GM10266 (cell line): Measurements from ENCODE around the gene ERBB3.
A peak's percentile ranks its signal among the peaks of the same experiment; 100 is the strongest.

ENCODE experiments used
- DNase-seq: peaks from one replicate; pipeline ENCODE4 v3.0.0; 2012; ENCODE audit errors: extremely low spot score
- CTCF ChIP-seq: IDR thresholded peaks from 2 replicates; pipeline ENCODE4 v1.5.1; 2012; ENCODE audit warnings: mild to moderate bottlenecking, low read depth; ENCODE audit not compliant: control insufficient read depth, insufficient read depth; ENCODE audit errors: missing control alignments

Gene ERBB3

GRCh38 chr12:56104109-56104814 lies 24.3 kb downstream of the ERBB3 start, which contains the start of gene PA2G4:
PA2G4 (plus strand) TSS chr12:56104559; CDS start chr12:56104738, 179 bp downstream.
- peak; percentile 91 for DNase-seq

GRCh38 chr12:56104815-56105608 lies 25.0 kb downstream of the ERBB3 start:
- no peak for DNase-seq
- no peak for TF ChIP-seq CTCF

More at GRCh38 chr12:56104109-56104814, 24.3 kb downstream of the ERBB3 start, which contains the start of gene PA2G4:
- no peak for TF ChIP-seq CTCF

DNA sequence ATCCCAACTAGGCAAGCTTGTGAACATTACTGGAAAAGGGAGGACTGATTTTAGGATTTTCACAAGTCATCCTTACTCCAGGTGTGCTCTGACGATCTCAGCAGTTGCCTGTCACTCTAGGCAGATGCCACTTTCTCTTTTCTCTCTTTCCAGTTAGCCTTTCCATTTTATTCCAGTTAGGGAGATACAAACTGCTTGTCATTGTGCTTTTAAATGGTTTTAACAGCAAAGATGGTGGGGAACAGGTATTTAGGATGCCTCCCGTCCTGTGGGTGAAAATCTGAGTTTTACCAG lies 25.6 kb downstream of the ERBB3 start:
- no peak for DNase-seq
- no peak for TF ChIP-seq CTCF

DNA sequence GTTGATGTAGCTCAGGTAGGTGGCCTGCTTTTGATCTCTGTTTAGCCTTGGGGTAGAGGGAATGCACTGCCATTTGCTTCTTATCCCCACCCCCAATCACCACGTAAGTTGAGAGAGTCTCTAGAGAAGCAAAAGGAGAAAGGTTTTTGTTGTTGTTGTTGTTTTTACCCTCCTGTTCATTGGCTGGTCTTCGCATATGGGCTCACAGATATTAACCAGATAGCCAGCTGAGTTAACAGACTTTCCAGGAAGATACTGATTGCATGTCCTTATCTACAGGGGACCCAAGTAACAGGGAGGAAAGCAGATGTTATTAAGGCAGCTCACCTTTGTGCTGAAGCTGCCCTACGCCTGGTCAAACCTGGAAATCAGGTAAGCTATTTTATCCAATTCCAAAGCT lies 27.3 kb downstream of the ERBB3 start:
- TF ChIP-seq CTCF = no peak

GRCh38 chr12:56110571-56110970 lies 30.6 kb downstream of the ERBB3 start:
- no peak for DNase-seq
- TF ChIP-seq CTCF = no peak

More for the DNA sequence above, 27.3 kb downstream of the ERBB3 start:
- DNase-seq = no peak

GRCh38 chr12:56114084-56114483 lies 34.1 kb downstream of the ERBB3 start:
- TF ChIP-seq CTCF = no peak
- no peak for DNase-seq

GRCh38 chr12:56115329-56115728 lies 35.4 kb downstream of the ERBB3 start:
- DNase-seq = no peak
- TF ChIP-seq CTCF = no peak
